HCT116 (cell line): ENCODE measurements around the gene TRPC6. TPM values are rescaled to one million over a fixed set of nuclear protein-coding genes. Genes with fewer than 3 reads are reported as not detected.
"Not testable (repeated sequence)": the region's sequence is repeated elsewhere in the genome, so short reads cannot be mapped to it uniquely, and the experiment has no call there.

Experiments
- ATAC-seq: fragments of 200-7000 bp; cut with Tn5 transposase; 2 replicates; pipeline ENCODE4 v1.9.1; 2020; ENCODE audit warnings: mild to moderate bottlenecking, moderate library complexity
- BruUV-seq: library from RNA; stranded (reverse); fragments of 400-500 nt; replicated peaks from 2 replicates; lab custom pipeline; 2021; lab: Mats Ljungman, UMichigan
- CTCF ChIA-PET: fragments of 300-600 bp; sonication (Branson Sonifier 250); formaldehyde crosslinking; loops from one replicate; lab custom pipeline; 2021; ENCODE audit warnings: antibody characterized with exemption; lab: Charles Lee
- POLR2A ChIA-PET: fragments of 300-600, 350-600 bp; sonication (Branson Sonifier 250); formaldehyde crosslinking; loops from one replicate; lab custom pipeline; 2021; ENCODE audit warnings: antibody characterized with exemption; lab: Charles Lee
- RAD21 ChIA-PET, 2 experiments: fragments of 300-600 bp; sonication (Branson Sonifier 250); formaldehyde crosslinking; loops; one replicate each; lab custom pipeline; 2023; ENCODE audit warnings: low total read pairs in 2 of 2; ENCODE audit not compliant: uncharacterized antibody in 2 of 2, unreplicated experiment in 2 of 2, low non-redundant PET in 1 of 2; lab: Charles Lee
- DNase-seq: peaks from one replicate; pipeline ENCODE4 v3.0.0-alpha.2; 2010; ENCODE audit warnings: low read depth, low spot score
- H2AFZ ChIP-seq: fragments of 200-600 bp; shearing (Covaris generic), sonication (generic); 2 replicates; pipeline ENCODE4 v1.6.1; 2017; ENCODE audit warnings: low read depth, mixed run types, mixed read lengths, antibody characterized with exemption, low read length; ENCODE audit not compliant: poor library complexity, severe bottlenecking
- H3K27ac ChIP-seq: 2 replicates; pipeline ENCODE4 v1.5.1; 2012; ENCODE audit warnings: low read depth, low read length
- H3K27me3 ChIP-seq: fragments of 200-600 bp; sonication (generic); 2 replicates; pipeline ENCODE4 v1.6.1; 2016; ENCODE audit warnings: mixed run types, low read length, mixed read lengths; ENCODE audit not compliant: insufficient read depth
- H3K36me3 ChIP-seq, 2 experiments: fragments of 200-500 bp in 1 of 2; fragments of 200-600 bp in 1 of 2; sonication (Bioruptor generic) in 1 of 2; sonication (generic) in 1 of 2; 2 replicates each; pipeline versions ENCODE4 v1.5.1 to v1.6.1; 2014 to 2016; ENCODE audit warnings: low read length in 2 of 2, inconsistent platforms in 1 of 2, mixed read lengths in 1 of 2, mixed run types in 1 of 2; ENCODE audit not compliant: insufficient read depth in 2 of 2, control insufficient read depth in 1 of 2
- H3K4me1 ChIP-seq, 2 experiments: fragments of 200-600 bp in 1 of 2; sonication (generic) in 1 of 2; 2 replicates each; pipeline versions ENCODE4 v1.5.1 to v1.6.1; 2012 to 2017; ENCODE audit warnings: low read length in 2 of 2, inconsistent platforms in 1 of 2, mild to moderate bottlenecking in 1 of 2, mixed read lengths in 1 of 2, mixed run types in 1 of 2, moderate library complexity in 1 of 2; ENCODE audit not compliant: insufficient read depth in 2 of 2, control insufficient read depth in 1 of 2
- H3K4me2 ChIP-seq: fragments of 200-600 bp; sonication (generic); 2 replicates; pipeline ENCODE4 v1.6.1; 2017; ENCODE audit warnings: mixed run types, low read length, mixed read lengths
- H3K4me3 ChIP-seq, 2 experiments: fragments of 200-600 bp in 1 of 2; sonication (generic) in 1 of 2; replicated peaks in 1 of 2; 2 replicates each; pipeline ENCODE4 v1.5.1; 2011 to 2016; ENCODE audit warnings: low read length in 2 of 2, control low read depth in 1 of 2, low read depth in 1 of 2, mild to moderate bottlenecking in 1 of 2, mixed read lengths in 1 of 2, mixed run types in 1 of 2
- H3K79me2 ChIP-seq: fragments of 200-600 bp; sonication (generic); 2 replicates; pipeline ENCODE4 v1.6.1; 2017; ENCODE audit warnings: mild to moderate bottlenecking, mixed run types, low read length, moderate library complexity, mixed read lengths; ENCODE audit not compliant: insufficient read depth
- H3K9ac ChIP-seq: fragments of 200-600 bp; sonication (generic); 2 replicates; pipeline ENCODE4 v1.6.1; 2016; ENCODE audit warnings: low read length, mixed read lengths
- H3K9me2 ChIP-seq: fragments of 200-600 bp; sonication (generic), shearing (Covaris generic); 2 replicates; pipeline ENCODE4 v1.6.1; 2017; ENCODE audit warnings: mixed run types, mild to moderate bottlenecking, moderate library complexity; ENCODE audit not compliant: insufficient read depth
- H3K9me3 ChIP-seq, 2 experiments: fragments of 200-500 bp in 1 of 2; fragments of 200-600 bp in 1 of 2; sonication (Bioruptor generic) in 1 of 2; sonication (generic) in 1 of 2; 2 replicates each; pipeline ENCODE4 v1.6.1; 2014 to 2017; ENCODE audit warnings: low read length in 2 of 2, mixed read lengths in 2 of 2, inconsistent platforms in 1 of 2, low read depth in 1 of 2, mild to moderate bottlenecking in 1 of 2, mixed run types in 1 of 2, moderate library complexity in 1 of 2; ENCODE audit not compliant: control insufficient read depth in 1 of 2, insufficient read depth in 1 of 2
- H4K20me1 ChIP-seq: fragments of 200-600 bp; sonication (generic), shearing (Covaris generic); 2 replicates; pipeline ENCODE4 v1.6.1; 2017; ENCODE audit warnings: mixed run types, mild to moderate bottlenecking, moderate library complexity; ENCODE audit not compliant: insufficient read depth
- CTCF ChIP-seq, 3 experiments: fragments of 200-600 bp in 1 of 3; sonication (generic) in 1 of 3; IDR thresholded peaks in 2 of 3; conservative IDR thresholded peaks in 1 of 3; 2 replicates each; pipeline ENCODE4 v1.5.1; 2012 to 2017; ENCODE audit warnings: low read depth in 2 of 3, low read length in 2 of 3, antibody characterized with exemption in 1 of 3, borderline replicate concordance in 1 of 3, control low read depth in 1 of 3, mild to moderate bottlenecking in 1 of 3, mixed read lengths in 1 of 3, mixed run types in 1 of 3, moderate library complexity in 1 of 3; ENCODE audit not compliant: insufficient read depth in 1 of 3
- EGR1 ChIP-seq: IDR thresholded peaks from 2 replicates; pipeline ENCODE4 v1.6.1; 2012; ENCODE audit warnings: low read depth
- EZH2phosphoT487 ChIP-seq: fragments of 200-600 bp; IDR thresholded peaks from 2 replicates; pipeline ENCODE4 v1.6.1; 2018; ENCODE audit warnings: antibody characterized with exemption, borderline replicate concordance
- JUND ChIP-seq: IDR thresholded peaks from 2 replicates; pipeline ENCODE4 v1.6.1; 2012
- RAD21 ChIP-seq: IDR thresholded peaks from 2 replicates; pipeline ENCODE4 v1.6.1; 2012; ENCODE audit warnings: low read depth, mild to moderate bottlenecking
- TCF7L2 ChIP-seq: IDR thresholded peaks from 2 replicates; pipeline ENCODE4 v1.7.0; 2011; ENCODE audit warnings: borderline replicate concordance, inconsistent platforms; ENCODE audit not compliant: insufficient read depth, insufficient read length; ENCODE audit errors: extremely low read depth
- YY1 ChIP-seq: IDR thresholded peaks from 2 replicates; pipeline ENCODE4 v1.6.1; 2011; ENCODE audit warnings: low read length, low read depth, moderate library complexity, mild to moderate bottlenecking; ENCODE audit not compliant: insufficient replicate concordance; ENCODE audit errors: extremely low read depth
- ZNF274 ChIP-seq: fragments of 200-500 bp; sonication (Bioruptor generic); IDR thresholded peaks from 2 replicates; pipeline ENCODE4 v1.6.1; 2014; ENCODE audit warnings: mild to moderate bottlenecking, low read depth, low read length, inconsistent platforms
- intact Hi-C: fragments of 100-400 bp; cut with micrococcal nuclease; formaldehyde crosslinking; loops from 2 replicates; pipeline ENCODE4 v1.10.0; 2022
- total RNA-seq: library from RNA; stranded (reverse); gene quantifications from one replicate; pipeline ENCODE4 v1.2.1, GENCODE V29; 2021; ENCODE audit not compliant: unreplicated experiment

TRPC6 gene
- total RNA-seq, 1 experiment from 2014 or later: not detected

- TF ChIP-seq TCF7L2 (no peak), CTCF (IDR thresholded peaks at IDR 0.05 in 2 of 3, conservative IDR thresholded peaks at IDR 0.05 in 1 of 3; ENCODE audit: borderline replicate concordance in 1 of 3, insufficient read depth in 1 of 3, low read depth in 2 of 3, low read length in 2 of 3) (peak; percentile 10 to 42 (median 39); a peak in 4 of 6 replicates), JUND (no peak), ZNF274 (no peak), YY1 (no peak), RAD21 (peak; percentile 27; the same call in 1 of the 2 replicates), EZH2phosphoT487 (no peak), EGR1 (no peak)
- no TSS peak for BruUV-seq
- ATAC-seq (peak; percentile 67), DNase-seq (no peak)
- Histone ChIP-seq H3K9me3 (no peaks in the 10 kb centered on the region), H3K4me1 (peaks cover 2 to 9% of the 10 kb centered on the region in 2 experiments; a peak in 2 of 4 replicates), H3K9ac (no peak overlapping the region), H3K79me2 (no peaks in the 10 kb centered on the region), H3K27me3 (no peaks in the 10 kb centered on the region), H3K9me2 (no peaks in the 10 kb centered on the region), H3K36me3 (no peaks in the 10 kb centered on the region), H4K20me1 (no peaks in the 10 kb centered on the region), H3K4me3 (no peak overlapping the region), H2AFZ (no peak overlapping the region), H3K27ac (no peak overlapping the region), H3K4me2 (no peak overlapping the region)
- intact Hi-C loops: loop anchor here (5.0 kb wide), 1 partner anchor 862 kb away; no protein-coding TSS in a partner anchor
- CTCF ChIA-PET: interaction anchor here (1.0 to 1.3 kb wide), 2 partner anchors 11 to 408 kb away, joined by 3 read pairs; no protein-coding TSS in a partner anchor
- POLR2A ChIA-PET: no interaction called here
- RAD21 ChIA-PET: no interaction called here
Observed at GRCh38 chr11:101439488-101439887, 144.3 kb downstream of the TRPC6 start.

GRCh38 chr11:101438708-101439107 lies 145.1 kb downstream of the TRPC6 start:
- BruUV-seq, H3K4me2 ChIP-seq, H2AFZ ChIP-seq, H3K27ac ChIP-seq, H4K20me1 ChIP-seq, H3K4me1 ChIP-seq, H3K79me2 ChIP-seq, H3K9me3 ChIP-seq, H3K36me3 ChIP-seq, POLR2A ChIA-PET, H3K9me2 ChIP-seq, H3K27me3 ChIP-seq, RAD21 ChIA-PET, ATAC-seq, H3K9ac ChIP-seq, H3K4me3 ChIP-seq, DNase-seq: not testable (repeated sequence)
- CTCF ChIA-PET: interaction anchor here (1.1 to 1.3 kb wide), 2 partner anchors 9 to 409 kb away, joined by 3 read pairs; no protein-coding TSS in a partner anchor
- intact Hi-C loops: loop anchor here (5.0 kb wide), 1 partner anchor 861 kb away; no protein-coding TSS in a partner anchor
